ENCODE data around the gene TMC1. TPM values are rescaled to one million over a fixed set of nuclear protein-coding genes. Genes with fewer than 3 reads are reported as not detected.
"Not testable (repeated sequence)": the region's sequence is repeated elsewhere in the genome, so short reads cannot be mapped to it uniquely, and the experiment has no call there.

The TMC1 gene
- total RNA-seq, result not detected

GRCh38 chr9:72521416-72521815 is at the start of gene TMC1:
TSS of gene TMC1 (plus strand) at chr9:72521608. CDS start at chr9:72648649, 127,041 bp downstream.
- H3K27ac ChIP-seq; H3K27me3 ChIP-seq (replicated peaks; ENCODE audit: insufficient read depth); H3K9me3 ChIP-seq; H3K4me3 ChIP-seq; DNase-seq (ENCODE audit: low spot score); H3K4me1 ChIP-seq (ENCODE audit: control insufficient read depth in 1 of 2, low read depth in 2 of 2); H3K36me3 ChIP-seq; ATAC-seq (ENCODE audit: insufficient number of reproducible peaks, low FRiP score, low read depth): not testable (repeated sequence)

- Histone ChIP-seq H3K27ac (no peak overlapping the region), H3K4me1 (ENCODE audit: control insufficient read depth in 1 of 2, low read depth in 2 of 2) (peaks cover 0 to 8% of the 10 kb centered on the region in 2 donors), H3K27me3 (replicated peaks; ENCODE audit: insufficient read depth) (no peaks in the 10 kb centered on the region), H3K4me3 (no peak overlapping the region), H3K36me3 (no peaks in the 10 kb centered on the region), H3K9me3 (no peaks in the 10 kb centered on the region)
- ATAC-seq (ENCODE audit: insufficient number of reproducible peaks, low FRiP score, low read depth) (no peak), DNase-seq (ENCODE audit: low spot score) (no peak)
- TF ChIP-seq, protein P1, sequence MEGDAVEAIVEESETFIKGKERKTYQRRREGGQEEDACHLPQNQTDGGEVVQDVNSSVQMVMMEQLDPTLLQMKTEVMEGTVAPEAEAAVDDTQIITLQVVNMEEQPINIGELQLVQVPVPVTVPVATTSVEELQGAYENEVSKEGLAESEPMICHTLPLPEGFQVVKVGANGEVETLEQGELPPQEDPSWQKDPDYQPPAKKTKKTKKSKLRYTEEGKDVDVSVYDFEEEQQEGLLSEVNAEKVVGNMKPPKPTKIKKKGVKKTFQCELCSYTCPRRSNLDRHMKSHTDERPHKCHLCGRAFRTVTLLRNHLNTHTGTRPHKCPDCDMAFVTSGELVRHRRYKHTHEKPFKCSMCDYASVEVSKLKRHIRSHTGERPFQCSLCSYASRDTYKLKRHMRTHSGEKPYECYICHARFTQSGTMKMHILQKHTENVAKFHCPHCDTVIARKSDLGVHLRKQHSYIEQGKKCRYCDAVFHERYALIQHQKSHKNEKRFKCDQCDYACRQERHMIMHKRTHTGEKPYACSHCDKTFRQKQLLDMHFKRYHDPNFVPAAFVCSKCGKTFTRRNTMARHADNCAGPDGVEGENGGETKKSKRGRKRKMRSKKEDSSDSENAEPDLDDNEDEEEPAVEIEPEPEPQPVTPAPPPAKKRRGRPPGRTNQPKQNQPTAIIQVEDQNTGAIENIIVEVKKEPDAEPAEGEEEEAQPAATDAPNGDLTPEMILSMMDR (IDR thresholded peaks at IDR 0.05), result no peak
Measured at GRCh38 chr9:72473474-72474261, 47.7 kb upstream of the TMC1 start.

DNA sequence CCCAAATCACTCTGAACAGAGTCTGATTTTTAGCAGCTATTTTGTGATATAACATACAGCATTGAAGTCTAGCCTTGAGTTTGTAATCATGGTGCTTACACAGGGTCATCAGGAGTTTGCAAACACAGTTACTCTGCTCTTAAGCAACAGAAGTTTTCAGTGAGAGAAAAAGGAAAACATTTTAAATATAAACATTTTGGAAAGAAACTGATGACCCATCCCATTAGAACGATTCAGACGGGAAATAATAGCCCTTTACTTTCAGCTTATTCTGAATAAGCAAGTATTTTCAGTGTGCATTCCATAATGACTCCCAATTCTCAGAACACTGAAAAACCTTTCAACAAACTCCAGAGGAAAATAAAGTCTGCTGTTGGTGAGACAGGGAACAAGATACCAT is 46.7 kb upstream of the TMC1 start:
- no peak for DNase-seq (ENCODE audit: low spot score)
- Histone ChIP-seq H3K9me3 (no peaks in the 10 kb centered on the region), H3K36me3 (no peaks in the 10 kb centered on the region), H3K27me3 (replicated peaks; ENCODE audit: insufficient read depth) (no peaks in the 10 kb centered on the region), H3K27ac (no peak overlapping the region), H3K4me1 (ENCODE audit: control insufficient read depth in 1 of 2, low read depth in 2 of 2) (peaks cover 0 to 8% of the 10 kb centered on the region in 2 donors), H3K4me3 (no peak overlapping the region)
- TF ChIP-seq, protein P1 (IDR thresholded peaks at IDR 0.05), result no peak
- ATAC-seq (ENCODE audit: insufficient number of reproducible peaks, low FRiP score, low read depth), result no peak

DNA sequence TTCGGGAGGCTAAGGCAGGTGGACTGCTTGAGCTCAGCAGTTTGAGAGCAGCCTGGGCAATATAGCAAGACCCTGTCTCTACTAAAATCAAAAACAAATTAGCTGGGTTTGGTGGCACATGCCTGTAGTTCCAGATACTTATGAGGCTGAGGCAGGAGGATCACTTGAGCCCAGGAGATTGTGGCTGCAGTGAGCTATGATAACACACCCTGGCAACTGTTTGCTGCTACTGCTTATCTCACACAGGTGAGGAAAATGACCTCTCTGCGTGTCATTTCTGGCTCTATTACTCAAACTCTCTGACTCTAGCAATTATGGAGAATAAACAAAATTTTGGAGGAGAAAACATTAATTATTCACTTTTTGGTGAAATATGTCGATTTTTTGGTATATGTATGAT is 45.3 kb upstream of the TMC1 start:
- Histone ChIP-seq H3K27ac (no peak overlapping the region), H3K9me3 (no peaks in the 10 kb centered on the region), H3K4me1 (ENCODE audit: control insufficient read depth in 1 of 2, low read depth in 2 of 2) (peaks cover 0 to 8% of the 10 kb centered on the region in 2 donors), H3K4me3 (no peak overlapping the region), H3K27me3 (replicated peaks; ENCODE audit: insufficient read depth) (no peaks in the 10 kb centered on the region), H3K36me3 (no peaks in the 10 kb centered on the region)
- DNase-seq (ENCODE audit: low spot score), result no peak
- ATAC-seq (ENCODE audit: insufficient number of reproducible peaks, low FRiP score, low read depth), result no peak
- TF ChIP-seq, protein P1 (IDR thresholded peaks at IDR 0.05), result no peak

DNA sequence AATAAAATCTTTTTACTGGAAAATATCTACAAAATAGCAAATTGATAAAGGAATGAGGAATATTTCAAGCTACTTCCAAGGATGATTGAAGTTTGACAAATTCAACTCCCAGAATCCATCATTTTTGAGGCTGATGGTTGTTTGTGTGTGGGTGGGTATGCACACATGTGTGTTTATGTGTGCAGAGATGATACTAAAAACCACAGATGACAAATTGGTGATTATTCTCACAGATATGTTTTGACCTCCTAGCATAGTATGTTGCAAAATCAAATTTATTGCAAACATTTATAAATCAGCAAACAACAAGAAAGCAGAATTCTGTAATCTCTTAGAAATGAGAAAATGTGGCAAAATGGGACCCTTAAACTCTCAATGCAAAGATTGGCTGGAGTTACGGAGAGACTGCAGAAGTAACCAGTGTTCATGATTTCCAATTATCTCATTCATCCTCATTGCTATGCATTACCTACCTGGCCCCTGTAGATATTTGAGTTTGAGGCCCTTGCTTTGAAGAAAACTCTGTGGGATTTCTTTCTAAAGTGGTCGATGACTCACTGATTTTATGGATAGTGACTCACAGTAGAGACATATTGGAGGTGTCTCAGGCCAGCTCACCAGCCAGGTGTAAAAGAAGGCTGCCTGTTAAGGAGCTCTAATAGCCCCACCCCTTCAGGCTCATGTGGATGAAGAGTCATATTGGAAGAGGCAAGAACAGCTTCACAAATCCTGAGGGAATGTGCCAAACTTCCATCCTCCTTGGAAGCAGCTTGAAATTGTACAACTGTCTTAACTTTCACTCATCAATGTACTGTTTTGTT is 44.6 kb upstream of the TMC1 start:
- Histone ChIP-seq H3K9me3 (no peaks in the 10 kb centered on the region), H3K27me3 (replicated peaks; ENCODE audit: insufficient read depth) (no peaks in the 10 kb centered on the region), H3K4me3 (no peak overlapping the region), H3K27ac (no peak overlapping the region), H3K4me1 (ENCODE audit: control insufficient read depth in 1 of 2, low read depth in 2 of 2) (peaks cover 0 to 8% of the 10 kb centered on the region in 2 donors), H3K36me3 (no peaks in the 10 kb centered on the region)
- ATAC-seq (ENCODE audit: insufficient number of reproducible peaks, low FRiP score, low read depth) (no peak), DNase-seq (ENCODE audit: low spot score) (no peak)
- TF ChIP-seq, protein P1 (IDR thresholded peaks at IDR 0.05), result no peak
